K562 (cell line): ENCODE data around the gene RNPEP. TPM values are rescaled to one million over a fixed set of nuclear protein-coding genes. Genes with fewer than 3 reads are reported as not detected.

Experiments used
- ARNT ChIP-seq, 2 experiments: fragments of 450-650 bp; IDR thresholded peaks; 2 replicates each; pipeline ENCODE4 v1.6.1; 2016; ENCODE audit warnings: mild to moderate bottlenecking in 1 of 2
- CBX3 ChIP-seq, 2 experiments: IDR thresholded peaks; 1 replicate in 1 of 2; 2 replicates in 1 of 2; pipeline ENCODE4 v1.6.1; 2012; ENCODE audit warnings: inconsistent platforms in 2 of 2, low read length in 2 of 2, borderline replicate concordance in 1 of 2, control low read depth in 1 of 2
- ELK1 ChIP-seq: sonication (generic); formaldehyde crosslinking; IDR thresholded peaks from 2 replicates; pipeline ENCODE4 v1.8.1; 2022; ENCODE audit warnings: missing genetic modification reagents
- ERF ChIP-seq: fragments of 450-650 bp; formaldehyde crosslinking; IDR thresholded peaks from 2 replicates; pipeline ENCODE4 v1.4.0; 2020; ENCODE audit warnings: mild to moderate bottlenecking, mixed read lengths
- GATA2 ChIP-seq: sonication (generic); formaldehyde crosslinking; IDR thresholded peaks from 2 replicates; pipeline ENCODE4 v1.4.0; 2020; ENCODE audit warnings: mild to moderate bottlenecking, missing genetic modification reagents
- HDAC1 ChIP-seq, 2 experiments: fragments of 450-650 bp; IDR thresholded peaks; 2 replicates each; pipeline ENCODE4 v1.6.1; 2016 to 2017; ENCODE audit warnings: inconsistent platforms in 1 of 2, mild to moderate bottlenecking in 1 of 2, moderate library complexity in 1 of 2
- KAT7 ChIP-seq: sonication (generic); formaldehyde crosslinking; IDR thresholded peaks from 2 replicates; pipeline ENCODE4 v1.8.0; 2022; ENCODE audit warnings: missing genetic modification reagents, mild to moderate bottlenecking, borderline replicate concordance
- KLF6 ChIP-seq: fragments of 250-450 bp; sonication (Bioruptor Pico); IDR thresholded peaks from 2 replicates; pipeline ENCODE4 v1.4.0; 2020; ENCODE audit warnings: mild to moderate bottlenecking, moderate library complexity, borderline replicate concordance
- MEF2A ChIP-seq: IDR thresholded peaks from 2 replicates; pipeline ENCODE4 v1.6.1; 2011; ENCODE audit warnings: low read depth, mild to moderate bottlenecking, low read length, moderate library complexity; ENCODE audit not compliant: control insufficient read depth
- MTA3 ChIP-seq: fragments of 450-650 bp; formaldehyde crosslinking; IDR thresholded peaks from 2 replicates; pipeline ENCODE4 v1.6.1; 2017; ENCODE audit warnings: mild to moderate bottlenecking, borderline replicate concordance
- PBX2 ChIP-seq, 2 experiments: IDR thresholded peaks in 1 of 2; conservative IDR thresholded peaks in 1 of 2; 2 replicates each; pipeline ENCODE4 v1.6.1; 2016; ENCODE audit warnings: low read depth in 2 of 2, mild to moderate bottlenecking in 1 of 2, missing compliant biosample characterization in 1 of 2, missing genetic modification characterization in 1 of 2, moderate library complexity in 1 of 2
- PPARD ChIP-seq: fragments of 250-450 bp; sonication (Bioruptor Pico); IDR thresholded peaks from 2 replicates; pipeline ENCODE4 v1.8.0; 2022; ENCODE audit warnings: inconsistent platforms, mild to moderate bottlenecking, moderate library complexity
- RBFOX2 ChIP-seq: fragments of 200-400 bp; formaldehyde crosslinking; IDR thresholded peaks from 2 replicates; pipeline ENCODE4 v1.6.1; 2017; ENCODE audit warnings: low read depth, mild to moderate bottlenecking, low read length, moderate library complexity
- RNF2 ChIP-seq: sonication (generic); IDR thresholded peaks from 2 replicates; pipeline ENCODE4 v1.6.1; 2016
- TRIM28 ChIP-seq: fragments of 450-650 bp; IDR thresholded peaks from 2 replicates; pipeline ENCODE4 v1.6.1; 2017
- ZBTB49 ChIP-seq: sonication (generic); formaldehyde crosslinking; IDR thresholded peaks from 2 replicates; pipeline ENCODE4 v1.8.0; 2022; ENCODE audit warnings: missing genetic modification reagents, mild to moderate bottlenecking, borderline replicate concordance
- ZNF263 ChIP-seq: sonication (generic); formaldehyde crosslinking; IDR thresholded peaks from 2 replicates; pipeline ENCODE4 v1.8.0; 2022; ENCODE audit warnings: mild to moderate bottlenecking, missing genetic modification reagents, borderline replicate concordance
- ZNF512 ChIP-seq: IDR thresholded peaks from 2 replicates; pipeline ENCODE4 v1.6.1; 2016; ENCODE audit warnings: missing genetic modification characterization, missing compliant biosample characterization
- polyA plus RNA-seq, 8 experiments: library from polyadenylated mRNA; depleted of rRNA in 4 of 8; stranded (reverse) in 5 of 8; unstranded in 3 of 8; fragments of >200 nt; fragmentation: Nextera tagmentation in 2 of 8; fragmentation: Illumina TruSeq in 1 of 8; extraction: Ambion mirVana in 2 of 8; extraction: Trizol in 1 of 8; gene quantifications; 2 replicates each; pipeline versions ENCODE4 v1.2.1 to v1.2.3, GENCODE V29; 2011 to 2014; ENCODE audit warnings: inconsistent platforms in 1 of 8, missing spikeins in 1 of 8
- total RNA-seq, 7 experiments: library from RNA; depleted of rRNA in 6 of 7; stranded (reverse); fragments of >200 nt in 6 of 7; fragmentation: Illumina TruSeq in 2 of 7; extraction: Trizol in 2 of 7; gene quantifications; 2 replicates each; pipeline versions ENCODE4 v1.2.1 to v1.2.3, GENCODE V29; 2011 to 2021; ENCODE audit warnings: low replicate concordance in 1 of 7

The RNPEP gene
- total and polyA plus RNA-seq, 9 of the 15 experiments (the other 6 are each of a cell fraction or from before 2014, with no cell fraction given) = 27.5 to 131 (median 63.4) TPM

GRCh38 chr1:201941420-201942128 is 40.9 kb upstream of the RNPEP start (continued):
- TF ChIP-seq PBX2 (CRISPR knock-in tag; IDR thresholded peaks at IDR 0.05; ENCODE audit: low read depth) (no peak), PBX2 (tag; conservative IDR thresholded peaks at IDR 0.05; ENCODE audit: low read depth) (no peak), KLF6 (CRISPR knock-in tag) (no peak), ELK1 (CRISPR knock-in tag) (no peak), PPARD (CRISPR knock-in tag) (no peak), GATA2 (CRISPR knock-in tag) (0 out of 2 replicates have a peak, but pooled peaks have one; percentile 33), ZNF263 (CRISPR knock-in tag) (no peak), TRIM28 (no peak), CBX3 (IDR thresholded peaks at IDR 0.05; ENCODE audit: borderline replicate concordance in 1 of 2, low read length in 2 of 2) (peak in 1 of 2 experiments; percentile 61; a peak in 1 of 3 replicates), ZBTB49 (CRISPR knock-in tag) (no peak), RBFOX2 (peak; percentile 62), ERF (no peak), MTA3 (peak; percentile 88; the same call in 1 of the 2 replicates), ARNT (IDR thresholded peaks at IDR 0.05) (no peak), KAT7 (CRISPR knock-in tag) (no peak), RNF2 (peak; percentile 76; the same call in 1 of the 2 replicates), ZNF512 (tag) (no peak), HDAC1 (IDR thresholded peaks at IDR 0.05) (peak in 1 of 2 experiments; percentile 62; a peak in 2 of 4 replicates), MEF2A (peak; percentile 93; the same call in 1 of the 2 replicates)
